Measurements from ENCODE around the gene KNCN.

The KNCN gene

DNA sequence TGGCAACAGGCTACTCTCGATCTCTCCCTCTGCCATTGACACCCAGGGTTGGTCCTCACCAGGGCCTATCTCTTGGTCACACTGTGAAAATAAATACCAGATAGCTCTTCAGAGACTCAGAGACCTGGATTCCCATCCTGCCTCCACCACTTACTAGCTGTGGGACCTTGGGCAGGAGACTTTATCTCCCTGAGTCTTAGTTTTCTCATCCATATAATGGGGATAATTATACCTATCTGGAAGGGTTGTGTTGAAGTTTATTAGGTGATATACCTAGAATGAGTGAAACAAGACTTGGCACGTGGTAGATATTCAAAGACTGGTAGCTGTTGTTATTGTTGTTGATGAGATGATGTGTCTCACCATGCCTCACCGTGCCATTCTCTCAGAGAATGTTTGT lies 54.4 kb downstream of the KNCN start:
- no peak for DNase-seq

- DNase-seq = no peak
These were observed 54.9 kb downstream of the KNCN start for GRCh38 chr1:46496505-46496904.

DNA sequence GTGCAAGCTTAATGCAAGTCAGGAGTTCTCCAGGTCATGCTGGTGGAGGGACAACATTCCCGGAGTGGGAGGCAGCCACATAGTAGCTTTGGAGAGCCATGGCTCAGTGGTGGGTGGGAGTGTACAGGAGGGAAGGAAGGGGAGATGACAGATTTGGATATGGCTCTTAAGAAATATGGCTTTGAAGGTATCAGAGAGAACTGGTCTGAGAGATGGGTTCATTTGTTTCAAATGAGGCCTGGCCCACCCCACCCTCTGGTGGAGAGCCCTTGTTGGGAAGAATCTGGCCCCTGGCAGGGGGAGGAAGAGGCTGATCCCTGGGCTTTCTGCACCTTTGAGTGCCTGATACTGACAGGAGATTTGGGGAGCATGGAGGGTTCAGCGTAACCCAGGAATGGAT lies 55.7 kb downstream of the KNCN start:
- DNase-seq = no peak

Measured in NCI-H748 treated with DMSO at 0.1 percent for 48 hours (cell line).